Hindlimb muscle (tissue), 1 donor: ENCODE measurements around the gene APBB2. TPM values are rescaled to one million over a fixed set of nuclear protein-coding genes. Genes with fewer than 3 reads are reported as not detected.
A peak's percentile ranks its signal among the peaks of the same experiment; 100 is the strongest.
"Not testable (repeated sequence)": the region's sequence is repeated elsewhere in the genome, so short reads cannot be mapped to it uniquely, and the experiment has no call there.

Source experiments
- DNase-seq: peaks from one replicate; pipeline ENCODE4 v3.0.0-alpha.2; 2013
- polyA plus RNA-seq: library from polyadenylated mRNA; unstranded; fragments of 120-200 nt; gene quantifications from one replicate; pipeline ENCODE4 v1.2.1, GENCODE V29; 2013; ENCODE audit not compliant: insufficient read length

APBB2 gene
- polyA plus RNA-seq, 1 donor: 42.1 TPM

DNA sequence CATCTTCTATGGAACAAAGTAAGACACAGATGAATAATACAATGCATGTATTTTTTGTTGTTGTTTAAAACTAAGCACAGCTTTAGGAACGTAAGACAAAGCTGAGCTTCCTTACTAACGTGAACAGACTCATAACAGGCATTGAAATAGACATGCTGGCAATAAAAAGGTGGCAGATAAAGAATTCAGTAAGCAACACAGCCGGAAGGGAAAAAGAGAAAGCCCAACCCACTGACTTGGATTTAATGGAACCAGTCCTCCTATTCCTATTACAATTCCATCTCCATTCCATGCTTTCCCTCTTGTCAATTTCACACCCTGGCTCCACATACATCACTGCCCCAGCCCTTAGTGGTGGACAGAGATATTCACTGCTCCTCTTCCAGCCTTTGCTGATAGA, 282.5 kb downstream of the APBB2 start:
- DNase-seq: no peak

- DNase-seq: no peak
Observed at GRCh38 chr4:40931238-40931637, 283.1 kb downstream of the APBB2 start.

- no peak for DNase-seq
Observed at GRCh38 chr4:40927074-40927473, 287.3 kb downstream of the APBB2 start.

- DNase-seq: no peak
Observed at GRCh38 chr4:40924793-40925117, 289.6 kb downstream of the APBB2 start.

DNA sequence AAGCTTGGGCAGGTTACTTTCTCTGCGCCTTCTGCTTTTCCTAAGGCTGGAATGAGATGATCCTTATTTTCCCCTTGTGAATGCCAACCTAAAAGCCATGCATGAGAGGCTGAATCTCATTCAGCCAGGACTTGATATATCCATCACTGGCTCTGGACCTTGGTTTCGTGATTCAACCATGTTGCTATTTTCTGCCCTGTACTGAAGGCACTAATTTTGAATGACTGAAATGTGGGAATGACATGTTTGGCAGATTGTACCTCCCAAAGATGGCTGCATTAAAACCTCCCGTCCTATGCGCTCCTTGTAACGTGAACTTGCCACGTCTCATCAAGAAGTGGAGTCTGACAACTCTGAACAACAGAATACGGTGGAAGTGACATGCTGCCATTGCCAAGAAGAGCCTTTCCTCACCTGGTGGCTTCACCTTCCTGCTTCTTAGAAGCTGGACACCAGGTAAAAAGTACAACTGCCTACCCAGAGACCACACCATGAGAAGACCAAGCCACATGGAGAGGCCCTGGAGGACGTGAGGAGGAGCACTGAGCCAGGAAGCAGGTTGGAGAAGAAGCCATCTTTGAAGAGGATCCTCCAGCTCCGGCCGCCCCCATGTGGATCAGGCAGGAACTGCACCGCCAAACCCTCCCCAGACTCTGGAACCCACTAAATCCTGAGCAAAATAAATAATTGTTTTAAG, 290.1 kb downstream of the APBB2 start:
- DNase-seq: no peak

DNA sequence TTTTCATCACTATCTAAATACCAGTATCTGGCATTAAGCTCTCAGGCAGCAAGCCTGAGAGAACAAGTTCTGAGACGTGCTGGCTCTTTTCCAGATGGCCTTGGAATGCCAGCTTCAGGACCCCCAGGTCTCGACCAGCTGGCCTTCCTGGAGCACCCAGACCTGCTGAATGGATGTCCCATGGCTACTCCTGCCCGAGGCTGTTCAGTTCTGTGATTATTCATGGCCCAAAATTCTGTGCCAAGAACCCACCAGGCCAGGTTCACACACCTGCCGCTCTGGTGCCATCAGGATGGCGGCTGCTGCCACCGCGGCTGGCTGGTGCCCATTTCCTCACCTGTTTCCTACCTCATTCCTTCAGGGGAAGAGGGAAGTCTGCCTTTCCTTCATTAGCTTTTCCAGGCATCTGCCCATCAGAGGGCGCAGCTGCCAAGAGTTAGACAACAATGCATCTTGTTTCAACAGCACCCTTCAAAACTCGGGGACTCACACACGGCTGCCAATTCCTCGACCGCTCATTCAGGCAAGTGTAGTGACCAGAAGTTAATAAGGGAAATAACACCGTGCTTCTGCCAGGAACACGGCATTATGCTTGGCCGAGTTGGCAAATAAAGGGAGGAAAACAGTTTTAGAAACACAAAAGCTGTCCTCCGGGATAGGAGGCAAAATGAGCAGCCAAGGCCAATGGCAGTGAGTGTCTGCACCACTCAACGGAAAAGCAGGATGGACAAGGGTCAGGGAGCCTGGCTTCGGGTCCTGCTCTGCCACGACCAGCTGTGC, 290.8 kb downstream of the APBB2 start:
- DNase-seq: no peak

GRCh38 chr4:40919976-40920375, 294.4 kb downstream of the APBB2 start:
- DNase-seq: not testable (repeated sequence)

GRCh38 chr4:40918330-40918729, 296.0 kb downstream of the APBB2 start:
- no peak for DNase-seq

DNA sequence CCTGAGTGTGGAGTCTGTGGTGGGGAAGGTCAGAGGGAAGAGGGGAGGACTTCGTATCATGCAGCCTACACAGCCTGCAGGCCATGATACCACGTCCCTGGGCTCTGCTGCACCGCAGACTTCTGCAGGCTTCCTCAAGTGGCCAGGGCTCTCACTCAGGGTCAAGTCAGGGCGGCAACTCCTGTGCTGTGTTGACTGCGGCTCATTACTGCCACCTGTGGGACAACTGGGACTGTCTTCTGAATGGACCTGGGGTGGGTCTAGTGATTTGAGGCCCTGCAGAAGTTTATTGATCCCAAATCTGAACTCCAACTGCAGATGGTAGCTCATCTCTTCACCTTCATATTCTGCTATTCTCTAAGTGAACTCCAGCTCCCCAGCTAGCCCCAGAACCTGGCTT, 297.5 kb downstream of the APBB2 start:
- no peak for DNase-seq

DNA sequence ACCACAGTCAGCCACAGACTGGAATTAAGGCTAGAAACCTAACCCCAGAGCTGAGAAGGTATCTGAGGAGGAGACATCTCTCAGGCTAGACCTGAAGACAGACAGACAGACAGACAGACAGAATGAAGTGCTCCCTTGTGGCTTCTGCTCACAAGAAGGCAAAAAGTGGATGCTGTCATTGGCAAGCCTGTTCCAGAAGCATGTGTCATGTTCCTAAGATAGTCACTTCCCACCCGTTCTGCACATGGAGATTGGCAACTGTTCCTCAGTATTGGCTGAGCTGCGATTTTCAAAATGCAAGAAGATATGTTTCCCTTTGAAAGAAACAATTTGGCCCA, 298.2 kb downstream of the APBB2 start:
- no peak for DNase-seq

DNA sequence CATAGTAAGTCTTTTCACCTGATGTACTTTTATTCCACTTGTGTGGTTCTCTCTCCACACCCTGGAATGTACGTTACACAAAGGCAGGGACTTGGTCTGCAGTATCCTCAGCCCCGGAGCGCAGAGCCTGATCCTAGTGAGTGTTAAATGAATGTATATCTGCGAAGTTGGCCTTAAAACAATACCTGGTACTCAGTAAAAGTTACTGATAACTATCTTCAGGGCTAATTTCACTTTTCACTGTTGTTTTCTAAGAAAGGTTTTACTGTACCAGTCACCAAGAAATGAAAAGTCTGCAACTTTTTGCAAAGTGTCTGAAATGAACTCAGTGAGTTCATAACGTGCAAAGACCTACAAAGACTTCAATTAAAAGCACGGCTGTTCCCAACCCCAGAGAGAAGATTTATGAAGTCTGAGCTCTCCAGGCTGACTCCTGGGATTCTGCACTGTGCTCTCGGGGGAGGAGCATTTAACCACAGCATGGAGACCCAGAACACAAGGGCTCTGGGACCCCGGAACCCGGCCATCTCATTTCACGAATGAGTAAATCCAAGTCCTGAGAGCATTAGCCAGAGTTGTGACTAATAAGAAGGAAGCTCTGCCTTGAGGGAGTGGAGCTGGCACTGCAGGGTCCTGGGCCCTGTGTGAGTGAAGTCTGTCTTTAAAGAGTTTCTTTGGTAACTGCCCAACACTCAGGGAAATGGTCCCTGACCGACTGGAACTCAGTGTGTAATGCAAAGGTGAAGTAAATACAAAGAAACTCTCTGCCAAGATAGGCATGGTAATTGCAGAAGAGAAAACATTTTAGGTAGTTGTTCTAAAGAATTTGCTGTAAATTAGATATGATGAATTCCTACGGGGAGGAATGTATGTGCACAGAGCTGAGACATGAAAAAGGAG, 298.8 kb downstream of the APBB2 start:
- no peak for DNase-seq

GRCh38 chr4:40912460-40913184, 301.7 kb downstream of the APBB2 start:
- no peak for DNase-seq

DNA sequence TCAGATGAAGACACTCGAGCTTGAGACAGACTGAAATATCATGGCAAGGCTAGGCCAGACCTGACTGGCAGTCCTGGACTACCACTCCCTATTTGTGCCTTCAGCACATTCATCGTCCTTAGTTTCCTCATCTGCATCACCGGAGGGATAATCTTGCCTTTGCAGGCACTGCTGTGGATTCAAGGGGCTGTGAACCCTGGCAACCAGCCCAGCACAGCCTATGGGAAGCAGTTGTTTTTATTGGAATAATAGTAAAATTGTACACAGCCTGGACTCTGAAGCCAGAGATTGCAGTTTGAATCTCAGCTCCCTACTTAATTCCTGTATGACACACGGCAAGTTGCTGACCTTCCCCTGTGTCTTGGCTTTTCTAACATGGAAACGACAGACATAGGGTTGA, 303.6 kb downstream of the APBB2 start:
- DNase-seq: no peak

- DNase-seq: no peak
Observed at GRCh38 chr4:40909363-40909876, 304.9 kb downstream of the APBB2 start.

DNA sequence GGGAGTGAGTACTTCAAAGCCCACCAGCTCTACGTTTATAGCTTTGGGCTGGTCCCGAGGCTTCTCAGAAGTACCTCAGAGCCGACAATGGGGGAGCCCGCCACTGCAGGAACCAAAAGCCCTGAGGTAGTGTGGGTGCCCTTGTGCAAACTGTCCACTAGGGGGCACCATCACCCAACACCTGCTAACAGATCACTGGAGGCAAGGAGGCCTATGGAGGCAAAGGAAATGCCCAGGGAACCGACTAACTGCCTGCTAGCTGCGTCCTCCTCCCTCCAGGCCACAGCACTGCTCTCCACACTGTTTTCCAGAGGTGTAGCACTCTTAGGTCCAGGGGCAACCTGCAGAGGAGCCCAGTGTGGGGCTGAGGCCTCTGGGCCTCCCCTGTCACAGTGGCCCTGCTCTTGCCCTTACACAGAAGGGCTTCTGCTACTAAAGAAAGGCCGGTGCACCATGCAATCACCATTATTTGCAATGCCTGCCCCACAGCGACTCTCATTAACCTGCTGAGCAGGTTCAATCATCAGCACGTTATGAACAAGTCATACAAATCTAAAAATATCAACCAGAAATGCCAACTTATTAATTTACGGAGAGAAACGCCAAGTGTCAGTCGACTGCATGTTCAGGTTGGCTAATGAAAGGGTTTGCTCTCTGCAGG, 305.5 kb downstream of the APBB2 start:
- no peak for DNase-seq

DNA sequence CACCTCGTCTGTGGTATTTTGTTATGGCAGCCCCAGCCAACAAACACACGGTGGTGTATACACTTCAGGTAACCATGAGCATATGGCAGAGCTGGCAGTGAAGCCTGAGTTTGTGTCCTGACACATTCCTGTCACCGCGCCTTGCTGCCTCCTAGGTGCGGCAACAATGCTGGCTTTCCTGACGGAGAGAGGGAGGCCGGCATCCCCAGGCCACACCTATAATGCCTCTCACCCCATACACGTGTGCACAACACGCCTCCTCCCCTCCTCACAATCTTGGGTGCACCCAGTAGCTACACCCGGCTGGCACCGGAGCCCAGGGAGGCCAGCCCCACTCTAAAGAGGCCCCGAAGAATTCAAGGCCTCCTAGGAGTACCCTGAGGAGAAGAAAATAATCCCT, 306.0 kb downstream of the APBB2 start:
- DNase-seq: no peak

DNA sequence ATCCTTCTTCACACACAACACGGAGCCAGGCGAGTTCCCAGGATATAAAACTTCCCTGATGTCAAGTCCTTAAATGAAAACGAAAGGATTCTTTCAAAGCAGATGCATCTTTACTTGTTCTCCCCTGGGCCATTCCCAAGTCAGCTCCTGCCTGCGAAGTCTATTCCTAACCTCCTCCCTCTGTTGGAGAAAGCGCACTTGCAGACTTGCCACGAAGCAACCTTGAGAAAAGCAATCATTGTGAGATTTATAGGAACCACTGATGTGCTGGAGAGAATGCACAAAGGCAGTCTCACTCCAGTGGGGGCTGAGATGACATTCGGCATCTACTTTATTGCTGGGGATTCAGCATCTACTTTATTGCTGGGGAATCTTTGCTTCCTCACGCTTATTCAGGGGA, 308.9 kb downstream of the APBB2 start:
- no peak for DNase-seq

DNA sequence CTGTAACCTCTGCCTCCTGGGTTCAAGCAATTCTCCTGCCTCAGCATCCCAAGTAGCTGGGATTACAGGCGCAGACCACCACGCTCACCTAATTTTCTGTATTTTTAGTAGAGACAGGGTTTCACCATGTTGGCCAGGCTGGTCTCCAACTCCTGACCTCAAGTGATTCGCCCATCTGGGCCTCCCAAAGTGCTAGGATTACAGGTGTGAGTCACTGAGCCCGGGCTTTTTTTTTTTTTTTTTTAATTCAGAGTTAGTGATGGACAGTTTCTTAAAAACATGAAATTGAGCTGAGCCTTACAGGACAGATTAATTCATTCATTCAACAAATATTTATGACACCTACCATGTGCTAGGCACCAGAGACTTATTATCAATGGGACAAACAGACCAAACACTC, 313.8 kb downstream of the APBB2 start:
- DNase-seq: not testable (repeated sequence)

DNA sequence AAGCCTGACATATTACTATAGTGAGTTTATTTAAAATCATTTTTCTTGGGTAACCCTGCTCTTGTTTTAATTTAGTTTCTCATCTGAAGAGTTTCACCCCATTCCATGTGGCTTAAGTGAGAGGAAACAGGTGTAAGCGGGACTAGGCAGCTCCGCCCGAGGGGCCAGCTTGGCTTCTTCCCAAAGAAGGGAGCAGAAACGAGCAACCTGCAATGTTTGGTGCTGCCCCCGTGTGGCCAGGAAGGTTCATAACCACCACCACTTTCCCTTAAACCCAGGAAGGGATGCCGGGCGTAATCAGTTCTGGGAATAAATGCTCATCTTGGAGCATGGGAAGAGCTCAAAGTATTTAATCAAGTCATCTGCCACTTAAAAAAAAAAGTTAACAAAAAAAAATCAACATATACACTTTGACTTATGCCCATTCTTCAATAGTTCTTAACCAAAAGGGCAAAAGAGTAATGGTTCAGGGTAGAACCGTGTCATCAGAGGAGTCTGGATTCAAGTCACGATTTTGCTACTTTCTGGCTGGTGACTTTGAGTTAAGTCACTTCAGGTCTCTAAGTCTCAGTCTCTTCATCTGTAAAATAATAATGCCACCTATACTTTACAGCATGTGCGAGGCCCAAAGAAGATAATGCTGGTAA, 316.7 kb downstream of the APBB2 start:
- DNase-seq: peak; percentile 56

DNA sequence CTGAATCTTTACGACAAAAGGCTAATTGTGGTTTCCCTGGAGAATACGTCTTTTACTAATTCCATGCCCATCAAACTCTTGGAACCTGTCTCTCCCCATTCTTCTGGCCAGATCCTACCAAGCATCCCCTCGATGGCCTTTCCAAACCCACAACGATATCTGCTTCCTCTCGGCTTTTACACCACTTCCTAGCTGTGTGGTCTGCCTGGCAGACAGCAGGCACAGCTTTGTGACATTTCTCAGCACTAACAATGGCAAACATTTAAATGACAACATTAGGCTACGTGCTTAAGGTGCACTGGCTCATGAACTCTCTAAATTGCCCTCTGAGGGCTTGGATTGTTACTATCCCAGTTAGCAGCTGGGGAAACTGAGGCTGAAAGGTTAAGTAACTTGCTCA, 323.6 kb downstream of the APBB2 start:
- DNase-seq: no peak

- no peak for DNase-seq
Observed at GRCh38 chr4:40890199-40890598, 324.1 kb downstream of the APBB2 start.
